ENCODE measurements around the gene DENND5B.
"Not testable (repeated sequence)": the region's sequence is repeated elsewhere in the genome, so short reads cannot be mapped to it uniquely, and the experiment has no call there.

The DENND5B gene

GRCh38 chr12:31386364-31386777, 204.6 kb downstream of the DENND5B start:
- no peak overlapping the region for H3K4me3 ChIP-seq (ENCODE audit: insufficient read depth, low read depth, low read length, poor library complexity, severe bottlenecking)
- H3K27ac ChIP-seq (ENCODE audit: insufficient read depth, low read length, poor library complexity, severe bottlenecking): no peak overlapping the region

GRCh38 chr12:31377210-31377609, 213.7 kb downstream of the DENND5B start:
- not testable (repeated sequence) for H3K4me1 ChIP-seq (ENCODE audit: control insufficient read depth, insufficient read depth, low read length, poor library complexity, severe bottlenecking); H3K27ac ChIP-seq (ENCODE audit: insufficient read depth, low read length, poor library complexity, severe bottlenecking); H3K4me3 ChIP-seq (ENCODE audit: insufficient read depth, low read depth, low read length, poor library complexity, severe bottlenecking); H3K36me3 ChIP-seq (ENCODE audit: control insufficient read depth, insufficient read depth, low read length); H3K9me3 ChIP-seq (ENCODE audit: control insufficient read depth, low read length); DNase-seq; H3K27me3 ChIP-seq (replicated peaks; ENCODE audit: control insufficient read depth, insufficient read depth, low read length, poor library complexity, severe bottlenecking)

More at GRCh38 chr12:31386364-31386777, 204.6 kb downstream of the DENND5B start:
- no peaks in the 10 kb centered on the region for H3K4me1 ChIP-seq (ENCODE audit: control insufficient read depth, insufficient read depth, low read length, poor library complexity, severe bottlenecking)
- H3K27me3 ChIP-seq (replicated peaks; ENCODE audit: control insufficient read depth, insufficient read depth, low read length, poor library complexity, severe bottlenecking): no peaks in the 10 kb centered on the region
- no peaks in the 10 kb centered on the region for H3K9me3 ChIP-seq (ENCODE audit: control insufficient read depth, low read length)
- no peaks in the 10 kb centered on the region for H3K36me3 ChIP-seq (ENCODE audit: control insufficient read depth, insufficient read depth, low read length)
- DNase-seq: no peak

GRCh38 chr12:31375422-31375821, 215.5 kb downstream of the DENND5B start:
- not testable (repeated sequence) for H3K27ac ChIP-seq (ENCODE audit: insufficient read depth, low read length, poor library complexity, severe bottlenecking); H3K4me3 ChIP-seq (ENCODE audit: insufficient read depth, low read depth, low read length, poor library complexity, severe bottlenecking); H3K27me3 ChIP-seq (replicated peaks; ENCODE audit: control insufficient read depth, insufficient read depth, low read length, poor library complexity, severe bottlenecking); H3K9me3 ChIP-seq (ENCODE audit: control insufficient read depth, low read length); H3K36me3 ChIP-seq (ENCODE audit: control insufficient read depth, insufficient read depth, low read length); H3K4me1 ChIP-seq (ENCODE audit: control insufficient read depth, insufficient read depth, low read length, poor library complexity, severe bottlenecking); DNase-seq

- no peak overlapping the region for H3K27ac ChIP-seq (ENCODE audit: insufficient read depth, low read length, poor library complexity, severe bottlenecking)
- no peak for DNase-seq
- H3K27me3 ChIP-seq (replicated peaks; ENCODE audit: control insufficient read depth, insufficient read depth, low read length, poor library complexity, severe bottlenecking): no peaks in the 10 kb centered on the region
- no peaks in the 10 kb centered on the region for H3K9me3 ChIP-seq (ENCODE audit: control insufficient read depth, low read length)
- no peaks in the 10 kb centered on the region for H3K4me1 ChIP-seq (ENCODE audit: control insufficient read depth, insufficient read depth, low read length, poor library complexity, severe bottlenecking)
- H3K4me3 ChIP-seq (ENCODE audit: insufficient read depth, low read depth, low read length, poor library complexity, severe bottlenecking): no peak overlapping the region
- H3K36me3 ChIP-seq (ENCODE audit: control insufficient read depth, insufficient read depth, low read length): no peaks in the 10 kb centered on the region
Observed at GRCh38 chr12:31371256-31371620, 219.7 kb downstream of the DENND5B start.

- Histone ChIP-seq H3K9me3 (ENCODE audit: control insufficient read depth, low read length) (no peaks in the 10 kb centered on the region), H3K4me1 (ENCODE audit: control insufficient read depth, insufficient read depth, low read length, poor library complexity, severe bottlenecking) (no peaks in the 10 kb centered on the region), H3K4me3 (ENCODE audit: insufficient read depth, low read depth, low read length, poor library complexity, severe bottlenecking) (no peak overlapping the region), H3K36me3 (ENCODE audit: control insufficient read depth, insufficient read depth, low read length) (no peaks in the 10 kb centered on the region), H3K27me3 (replicated peaks; ENCODE audit: control insufficient read depth, insufficient read depth, low read length, poor library complexity, severe bottlenecking) (no peaks in the 10 kb centered on the region), H3K27ac (ENCODE audit: insufficient read depth, low read length, poor library complexity, severe bottlenecking) (no peak overlapping the region)
- DNase-seq: no peak
Observed at GRCh38 chr12:31370531-31371255, 220.2 kb downstream of the DENND5B start.

GRCh38 chr12:31369712-31370521, 221.0 kb downstream of the DENND5B start:
- Histone ChIP-seq H3K4me3 (ENCODE audit: insufficient read depth, low read depth, low read length, poor library complexity, severe bottlenecking) (no peak overlapping the region), H3K4me1 (ENCODE audit: control insufficient read depth, insufficient read depth, low read length, poor library complexity, severe bottlenecking) (no peaks in the 10 kb centered on the region), H3K27me3 (replicated peaks; ENCODE audit: control insufficient read depth, insufficient read depth, low read length, poor library complexity, severe bottlenecking) (no peaks in the 10 kb centered on the region), H3K36me3 (ENCODE audit: control insufficient read depth, insufficient read depth, low read length) (no peaks in the 10 kb centered on the region), H3K9me3 (ENCODE audit: control insufficient read depth, low read length) (no peaks in the 10 kb centered on the region), H3K27ac (ENCODE audit: insufficient read depth, low read length, poor library complexity, severe bottlenecking) (no peak overlapping the region)
- no peak for DNase-seq

- H3K4me1 ChIP-seq (ENCODE audit: control insufficient read depth, insufficient read depth, low read length, poor library complexity, severe bottlenecking): no peaks in the 10 kb centered on the region
Observed at GRCh38 chr12:31368666-31369361, 222.1 kb downstream of the DENND5B start.

GRCh38 chr12:31366104-31366621, 224.8 kb downstream of the DENND5B start:
- Histone ChIP-seq H3K36me3 (ENCODE audit: control insufficient read depth, insufficient read depth, low read length) (no peaks in the 10 kb centered on the region), H3K4me1 (ENCODE audit: control insufficient read depth, insufficient read depth, low read length, poor library complexity, severe bottlenecking) (peaks cover 6% of the 10 kb centered on the region), H3K9me3 (ENCODE audit: control insufficient read depth, low read length) (no peaks in the 10 kb centered on the region), H3K27ac (ENCODE audit: insufficient read depth, low read length, poor library complexity, severe bottlenecking) (no peak overlapping the region), H3K4me3 (ENCODE audit: insufficient read depth, low read depth, low read length, poor library complexity, severe bottlenecking) (no peak overlapping the region), H3K27me3 (replicated peaks; ENCODE audit: control insufficient read depth, insufficient read depth, low read length, poor library complexity, severe bottlenecking) (no peaks in the 10 kb centered on the region)
- no peak for DNase-seq

More at GRCh38 chr12:31368666-31369361, 222.1 kb downstream of the DENND5B start:
- Histone ChIP-seq H3K9me3 (ENCODE audit: control insufficient read depth, low read length) (no peaks in the 10 kb centered on the region), H3K36me3 (ENCODE audit: control insufficient read depth, insufficient read depth, low read length) (no peaks in the 10 kb centered on the region), H3K4me3 (ENCODE audit: insufficient read depth, low read depth, low read length, poor library complexity, severe bottlenecking) (no peak overlapping the region), H3K27me3 (replicated peaks; ENCODE audit: control insufficient read depth, insufficient read depth, low read length, poor library complexity, severe bottlenecking) (no peaks in the 10 kb centered on the region), H3K27ac (ENCODE audit: insufficient read depth, low read length, poor library complexity, severe bottlenecking) (no peak overlapping the region)
- DNase-seq: no peak

- no peaks in the 10 kb centered on the region for H3K9me3 ChIP-seq (ENCODE audit: control insufficient read depth, low read length)
- no peaks in the 10 kb centered on the region for H3K27me3 ChIP-seq (replicated peaks; ENCODE audit: control insufficient read depth, insufficient read depth, low read length, poor library complexity, severe bottlenecking)
- no peak for DNase-seq
- H3K4me1 ChIP-seq (ENCODE audit: control insufficient read depth, insufficient read depth, low read length, poor library complexity, severe bottlenecking): peaks cover 6% of the 10 kb centered on the region
- no peaks in the 10 kb centered on the region for H3K36me3 ChIP-seq (ENCODE audit: control insufficient read depth, insufficient read depth, low read length)
- H3K27ac ChIP-seq (ENCODE audit: insufficient read depth, low read length, poor library complexity, severe bottlenecking): no peak overlapping the region
- H3K4me3 ChIP-seq (ENCODE audit: insufficient read depth, low read depth, low read length, poor library complexity, severe bottlenecking): no peak overlapping the region
Observed at GRCh38 chr12:31363831-31364230, 227.1 kb downstream of the DENND5B start.
